GM19455 (cell line): ENCODE results near the gene TMOD1.
"Not testable (repeated sequence)": the region's sequence is repeated elsewhere in the genome, so short reads cannot be mapped to it uniquely, and the experiment has no call there.

Source experiments
- ATAC-seq: cut with Tn5 transposase; IDR thresholded peaks from one replicate; pipeline ENCODE4 v1.9.1; 2021; ENCODE audit not compliant: unreplicated experiment

The TMOD1 gene

DNA sequence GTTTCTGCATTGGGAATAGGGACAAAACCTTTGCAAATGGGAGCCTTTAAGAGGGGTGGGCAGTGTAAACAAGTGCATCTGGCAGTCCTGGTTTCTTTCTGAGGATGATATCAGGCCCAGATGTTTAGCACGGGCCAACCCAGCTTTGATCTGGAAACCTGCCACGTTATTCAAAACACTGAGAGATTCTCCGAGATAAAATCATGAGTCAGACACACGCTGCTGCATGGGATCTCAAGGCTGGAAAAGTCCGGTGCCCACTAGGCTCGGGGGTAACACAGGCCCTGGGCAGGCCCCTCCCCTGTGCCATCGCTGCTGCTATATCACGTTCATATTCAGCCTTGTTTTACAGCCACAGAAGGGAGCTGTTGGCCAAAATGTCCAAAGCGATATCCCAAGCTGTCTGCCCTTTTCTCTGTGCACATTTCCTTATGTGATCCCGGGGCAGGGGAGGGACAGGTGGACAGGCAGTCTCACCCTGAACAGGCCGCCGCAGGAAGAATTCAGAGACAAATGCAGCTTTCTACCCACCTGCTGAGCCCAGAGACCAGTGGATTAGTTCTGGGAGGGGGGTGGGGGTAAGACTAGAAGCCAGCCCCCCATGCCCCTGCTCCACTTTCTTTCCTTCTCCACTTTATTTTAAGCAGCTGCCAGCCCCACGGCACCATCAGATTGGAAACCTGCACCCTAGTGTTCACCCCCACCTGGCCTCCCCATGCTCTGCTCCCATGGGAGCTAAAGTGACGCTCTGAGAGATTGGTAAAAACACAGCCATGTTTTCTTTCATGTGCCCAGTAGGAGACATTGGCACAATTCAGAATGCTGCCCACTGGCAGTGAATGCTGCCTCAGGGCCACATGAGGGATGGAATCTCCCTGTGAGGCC is 63.1 kb downstream of the TMOD1 start:
- no peak for ATAC-seq

GRCh38 chr9:97565262-97565661 is 63.8 kb downstream of the TMOD1 start:
- no peak for ATAC-seq

GRCh38 chr9:97567182-97567893 is 65.9 kb downstream of the TMOD1 start:
- ATAC-seq, result no peak

DNA sequence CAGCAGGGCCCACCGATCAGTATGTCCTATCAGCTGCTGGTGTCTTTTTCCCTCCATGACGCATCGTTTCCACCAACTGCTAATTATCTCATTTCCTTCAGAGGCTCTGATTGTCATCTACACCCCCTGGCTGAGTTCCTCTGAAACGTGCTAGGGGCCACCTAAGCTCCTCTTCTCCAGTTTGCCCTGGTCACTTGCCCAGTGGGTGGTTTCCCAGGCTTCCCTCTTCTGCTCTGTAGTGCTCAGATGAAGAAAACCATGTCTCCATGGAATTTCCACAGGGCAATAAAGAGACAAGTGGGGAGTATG is 66.4 kb downstream of the TMOD1 start:
- ATAC-seq, result no peak

- ATAC-seq, result no peak
These were observed 67.2 kb downstream of the TMOD1 start for GRCh38 chr9:97568461-97569275.

GRCh38 chr9:97570899-97571298 is 69.4 kb downstream of the TMOD1 start:
- no peak for ATAC-seq

GRCh38 chr9:97571664-97572063 is 70.2 kb downstream of the TMOD1 start:
- ATAC-seq, result no peak

- no peak for ATAC-seq
These were observed 70.9 kb downstream of the TMOD1 start for GRCh38 chr9:97572196-97572891.

DNA sequence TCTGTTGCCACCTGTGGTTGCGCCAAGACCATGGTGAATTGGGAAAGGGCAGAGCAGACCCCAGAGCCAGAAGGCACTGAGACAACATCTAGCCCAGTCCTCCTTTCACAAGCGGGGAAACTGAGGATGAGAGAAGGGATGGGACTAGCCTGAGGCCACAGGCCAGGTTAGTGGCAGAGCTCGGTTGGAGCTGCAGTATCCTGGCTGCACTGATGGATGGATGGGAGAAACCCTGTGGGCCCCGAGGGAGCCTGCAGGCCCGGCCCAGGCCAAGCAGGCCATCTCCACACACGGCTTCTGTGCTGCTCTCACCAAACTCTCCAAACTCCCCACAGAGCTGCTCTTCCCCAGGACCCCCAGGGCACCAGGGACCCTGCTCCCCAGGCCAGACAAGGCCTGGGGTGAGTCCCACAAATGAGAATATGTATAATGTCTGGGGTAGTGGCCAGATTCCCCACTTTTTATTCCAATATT is 71.5 kb downstream of the TMOD1 start:
- ATAC-seq, result no peak

DNA sequence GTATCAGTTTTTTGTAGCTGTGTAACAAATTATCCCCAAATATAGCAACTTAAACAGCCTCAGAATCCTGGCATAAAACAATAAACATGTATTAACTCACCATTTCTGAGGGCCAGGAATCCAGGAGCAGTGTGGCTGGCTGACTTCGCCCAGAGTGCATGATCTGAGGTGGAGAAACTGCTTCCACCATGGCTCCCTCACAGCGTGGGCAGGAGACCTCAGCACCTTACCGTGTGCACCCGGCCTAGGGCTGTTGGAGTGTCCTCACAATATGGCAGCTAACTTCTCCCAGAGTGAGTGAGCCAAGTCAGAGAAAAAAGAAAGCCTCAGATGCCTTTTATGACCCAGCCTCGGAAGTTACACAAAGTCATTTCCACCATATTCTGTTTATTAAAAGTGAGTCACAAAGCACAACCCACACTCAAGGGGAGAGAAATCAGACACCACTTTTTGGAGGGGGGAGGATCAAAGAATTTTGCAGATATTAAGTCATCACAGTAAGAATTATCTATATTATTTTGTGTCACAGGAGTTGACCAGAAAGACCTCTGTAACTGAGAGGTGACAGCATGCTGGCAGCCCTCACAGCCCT is 72.1 kb downstream of the TMOD1 start:
- no peak for ATAC-seq

DNA sequence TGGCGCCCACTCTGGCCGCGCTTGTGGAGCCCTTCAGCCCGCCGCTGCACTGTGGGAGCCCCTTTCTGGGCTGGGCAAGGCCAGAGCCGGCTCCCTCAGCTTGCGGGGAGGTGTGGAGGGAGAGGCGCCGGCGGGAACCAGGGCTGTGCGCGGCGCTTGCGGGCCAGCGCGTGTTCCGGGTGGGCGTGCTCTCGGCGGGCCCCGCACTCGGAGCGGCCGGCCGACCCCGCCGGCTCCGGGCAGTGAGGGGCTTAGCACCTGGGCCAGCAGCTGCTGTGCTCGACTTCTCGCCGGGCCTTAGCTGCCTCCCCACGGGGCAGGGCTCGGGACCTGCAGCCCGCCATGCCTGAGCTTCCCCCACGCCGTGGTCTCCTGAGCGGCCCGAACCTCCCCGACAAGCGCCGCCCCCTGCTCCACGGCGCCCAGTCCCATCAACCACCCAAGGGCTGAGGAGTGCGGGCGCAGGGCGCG is 72.7 kb downstream of the TMOD1 start:
- ATAC-seq, result not testable (repeated sequence)

DNA sequence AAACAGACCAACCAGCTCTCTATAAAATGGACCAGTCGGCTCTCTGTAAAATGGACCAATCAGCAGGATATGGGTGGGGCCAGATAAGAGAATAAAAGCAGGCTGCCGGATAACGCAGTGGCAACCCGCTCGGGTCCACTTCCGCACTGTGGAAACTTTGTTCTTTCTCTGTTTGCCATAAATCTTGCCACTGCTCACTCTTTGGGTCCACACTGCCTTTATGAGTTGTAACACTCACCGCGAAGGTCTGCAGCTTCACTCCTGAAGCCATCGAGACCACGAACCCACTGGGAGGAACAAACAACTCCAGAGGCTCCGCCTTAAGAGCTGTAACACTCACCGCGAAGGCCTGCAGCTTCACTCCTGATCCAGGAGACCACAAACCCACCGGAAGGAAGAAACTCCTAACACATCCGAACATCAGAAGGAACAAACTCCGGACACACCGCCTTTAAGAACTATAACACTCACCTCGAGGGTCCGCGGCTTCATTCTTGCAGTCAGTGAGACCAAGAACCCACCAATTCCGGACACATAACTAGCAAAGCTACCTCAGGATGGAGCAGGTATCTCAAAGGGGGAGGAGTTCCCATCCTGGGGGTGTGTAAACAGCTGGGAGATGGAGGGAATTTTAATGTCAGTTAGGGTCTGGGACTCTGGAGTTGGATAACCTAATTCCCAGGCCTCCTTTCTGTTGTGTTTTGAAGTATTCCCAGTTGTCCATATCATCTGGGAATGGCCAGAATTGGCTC is 73.6 kb downstream of the TMOD1 start:
- ATAC-seq, result not testable (repeated sequence)

GRCh38 chr9:97575673-97576200 is 74.3 kb downstream of the TMOD1 start:
- no peak for ATAC-seq

- ATAC-seq, result no peak
These were observed 75.6 kb downstream of the TMOD1 start for GRCh38 chr9:97577051-97577450.

DNA sequence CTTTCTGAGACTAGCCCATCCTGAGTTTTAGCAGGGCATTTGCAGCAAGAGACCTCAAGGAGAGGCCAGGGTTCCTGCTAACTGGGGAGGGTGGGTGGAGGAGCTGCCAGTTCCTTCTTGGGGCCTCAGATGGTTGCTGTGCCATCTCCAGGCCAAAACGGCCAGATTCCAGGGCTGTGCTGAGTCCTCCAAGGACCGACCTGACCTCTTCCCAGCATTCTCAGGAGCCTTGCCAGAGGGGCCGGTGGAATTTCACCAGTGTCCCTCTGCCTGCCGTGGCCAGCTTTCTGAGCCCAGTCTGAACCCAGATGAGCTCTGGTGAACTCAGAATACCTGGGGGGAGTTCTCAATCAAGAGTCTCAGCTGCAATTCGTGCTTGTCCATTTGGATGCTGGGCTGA is 77.4 kb downstream of the TMOD1 start:
- ATAC-seq, result no peak

DNA sequence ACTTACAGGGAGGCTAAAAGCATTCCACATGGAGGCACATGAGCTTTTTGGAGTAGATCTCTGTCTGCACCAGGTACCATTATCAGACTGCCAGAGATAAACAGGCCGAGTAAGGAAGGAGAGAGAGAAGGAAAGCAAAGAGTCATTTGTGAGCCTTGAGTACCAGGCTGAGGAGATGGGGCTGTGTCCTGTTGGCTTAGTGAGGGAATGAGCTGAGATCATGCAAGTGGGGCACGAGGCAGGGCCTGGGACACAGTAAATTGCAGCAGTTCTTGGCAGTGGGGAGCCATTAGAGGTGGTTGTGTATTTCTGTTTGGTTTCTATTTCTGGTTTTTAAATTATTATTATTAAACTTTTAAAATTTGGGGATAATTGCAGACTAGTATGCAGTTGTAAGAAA is 78.4 kb downstream of the TMOD1 start:
- ATAC-seq, result no peak

DNA sequence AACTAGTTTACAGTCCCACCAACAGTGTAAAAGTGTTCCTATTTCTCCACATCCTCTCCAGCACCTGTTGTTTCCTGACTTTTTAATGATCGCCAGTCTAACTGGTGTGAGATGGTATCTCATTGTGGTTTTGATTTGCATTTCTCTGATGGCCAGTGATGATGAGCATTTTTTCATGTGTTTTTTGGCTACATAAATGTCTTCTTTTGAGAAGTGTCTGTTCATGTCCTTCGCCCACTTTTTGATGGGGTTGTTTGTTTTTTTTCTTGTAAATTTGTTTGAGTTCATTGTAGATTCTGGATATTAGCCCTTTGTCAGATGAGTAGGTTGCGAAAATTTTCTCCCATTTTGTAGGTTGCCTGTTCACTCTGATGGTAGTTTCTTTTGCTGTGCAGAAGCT is 80.1 kb downstream of the TMOD1 start:
- ATAC-seq, result not testable (repeated sequence)

DNA sequence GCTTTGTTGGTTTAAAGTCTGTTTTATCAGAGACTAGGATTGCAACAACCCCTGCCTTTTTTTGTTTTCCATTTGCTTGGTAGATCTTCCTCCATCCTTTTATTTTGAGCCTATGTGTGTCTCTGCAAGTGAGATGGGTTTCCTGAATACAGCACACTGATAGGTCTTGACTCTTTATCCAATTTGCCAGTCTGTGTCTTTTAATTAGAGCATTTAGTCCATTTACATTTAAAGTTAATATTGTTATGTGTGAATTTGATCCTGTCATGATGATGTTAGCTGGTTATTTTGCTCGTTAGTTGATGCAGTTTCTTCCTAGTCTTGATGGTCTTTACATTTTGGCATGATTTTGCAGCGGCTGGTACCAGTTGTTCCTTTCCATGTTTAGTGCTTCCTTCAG is 83.3 kb downstream of the TMOD1 start:
- ATAC-seq, result not testable (repeated sequence)

- not testable (repeated sequence) for ATAC-seq
These were observed 85.4 kb downstream of the TMOD1 start for GRCh38 chr9:97586909-97587308.
